NB4 (cell line): ENCODE measurements around the gene SAYSD1.
A peak's percentile ranks its signal among the peaks of the same experiment; 100 is the strongest.

Experiments used
- DNase-seq: peaks from one replicate; pipeline ENCODE4 v3.0.0; 2010; ENCODE audit warnings: low read depth
- H3K4me3 ChIP-seq: one replicate; pipeline ENCODE4 v1.5.1; 2011; ENCODE audit warnings: mild to moderate bottlenecking, low read depth, low read length, moderate library complexity
- CTCF ChIP-seq: IDR thresholded peaks from one replicate; pipeline ENCODE4 v1.5.1; 2012; ENCODE audit warnings: low read depth, low read length
- MAX ChIP-seq: IDR thresholded peaks from 2 replicates; pipeline ENCODE4 v1.6.1; 2011; ENCODE audit warnings: low read depth, low read length
- MYC ChIP-seq: IDR thresholded peaks from 2 replicates; pipeline ENCODE4 v1.6.1; 2011; ENCODE audit warnings: low read depth, low read length
- POLR2A ChIP-seq: IDR thresholded peaks from 2 replicates; pipeline ENCODE4 v1.6.1; 2011; ENCODE audit warnings: mild to moderate bottlenecking; ENCODE audit not compliant: insufficient read length; ENCODE audit errors: extremely low read depth

The SAYSD1 gene

GRCh38 chr6:39130691-39131090 lies 15.7 kb upstream of the SAYSD1 start:
- TF ChIP-seq MYC (no peak), POLR2A (no peak), CTCF (no peak), MAX (no peak)
- DNase-seq: no peak

GRCh38 chr6:39128832-39129231 lies 13.8 kb upstream of the SAYSD1 start:
- TF ChIP-seq MYC: no peak
- no peak for TF ChIP-seq CTCF
- no peak for TF ChIP-seq POLR2A
- no peak for TF ChIP-seq MAX
- H3K4me3 ChIP-seq: no peak overlapping the region
- no peak for DNase-seq

More at GRCh38 chr6:39130691-39131090, 15.7 kb upstream of the SAYSD1 start:
- no peak overlapping the region for H3K4me3 ChIP-seq

- DNase-seq: no peak
- TF ChIP-seq CTCF (no peak), MAX (no peak), MYC (no peak), POLR2A (no peak)
- H3K4me3 ChIP-seq: no peak overlapping the region
Measured at GRCh38 chr6:39128106-39128505, 13.1 kb upstream of the SAYSD1 start.

GRCh38 chr6:39124114-39124513 lies 9.1 kb upstream of the SAYSD1 start:
- TF ChIP-seq MYC: no peak
- no peak overlapping the region for H3K4me3 ChIP-seq
- no peak for DNase-seq

- DNase-seq: no peak
- H3K4me3 ChIP-seq: no peak overlapping the region
- no peak for TF ChIP-seq MYC
- TF ChIP-seq CTCF: no peak
- TF ChIP-seq POLR2A: no peak
- TF ChIP-seq MAX: no peak
Measured at GRCh38 chr6:39118921-39119320, 3.9 kb upstream of the SAYSD1 start.

- DNase-seq: no peak
- H3K4me3 ChIP-seq: peak overlapping the region; percentile 69
- no peak for TF ChIP-seq MAX
Measured at GRCh38 chr6:39114388-39114703, 640 bp downstream of the SAYSD1 start.

GRCh38 chr6:39113788-39114187 lies 1.2 kb downstream of the SAYSD1 start:
- peak overlapping the region; percentile 69 for H3K4me3 ChIP-seq
- DNase-seq: no peak
- no peak for TF ChIP-seq MAX
- TF ChIP-seq CTCF: no peak
- no peak for TF ChIP-seq POLR2A
- TF ChIP-seq MYC: no peak
